Measurements from ENCODE around the gene CLCA2.

The CLCA2 gene

DNA sequence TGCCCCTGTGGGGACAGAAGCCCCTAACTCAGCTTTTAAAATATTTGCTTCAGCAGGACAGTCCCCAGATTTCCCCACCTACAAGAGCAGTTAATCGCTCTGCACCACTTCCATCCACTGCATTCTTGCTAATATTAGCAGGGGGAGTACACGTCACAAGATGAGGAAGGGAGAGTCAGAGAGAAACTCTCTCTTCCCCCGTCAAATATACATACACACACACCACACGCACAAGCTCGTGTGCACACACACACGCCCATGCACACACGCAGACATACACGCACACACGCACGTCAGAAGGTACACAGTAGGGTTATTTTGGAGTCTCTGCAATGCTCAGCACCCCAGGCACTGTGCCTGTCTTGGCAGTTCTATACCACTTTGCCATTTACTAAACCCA, 46.9 kb downstream of the CLCA2 start:
- TF ChIP-seq, protein P1, sequence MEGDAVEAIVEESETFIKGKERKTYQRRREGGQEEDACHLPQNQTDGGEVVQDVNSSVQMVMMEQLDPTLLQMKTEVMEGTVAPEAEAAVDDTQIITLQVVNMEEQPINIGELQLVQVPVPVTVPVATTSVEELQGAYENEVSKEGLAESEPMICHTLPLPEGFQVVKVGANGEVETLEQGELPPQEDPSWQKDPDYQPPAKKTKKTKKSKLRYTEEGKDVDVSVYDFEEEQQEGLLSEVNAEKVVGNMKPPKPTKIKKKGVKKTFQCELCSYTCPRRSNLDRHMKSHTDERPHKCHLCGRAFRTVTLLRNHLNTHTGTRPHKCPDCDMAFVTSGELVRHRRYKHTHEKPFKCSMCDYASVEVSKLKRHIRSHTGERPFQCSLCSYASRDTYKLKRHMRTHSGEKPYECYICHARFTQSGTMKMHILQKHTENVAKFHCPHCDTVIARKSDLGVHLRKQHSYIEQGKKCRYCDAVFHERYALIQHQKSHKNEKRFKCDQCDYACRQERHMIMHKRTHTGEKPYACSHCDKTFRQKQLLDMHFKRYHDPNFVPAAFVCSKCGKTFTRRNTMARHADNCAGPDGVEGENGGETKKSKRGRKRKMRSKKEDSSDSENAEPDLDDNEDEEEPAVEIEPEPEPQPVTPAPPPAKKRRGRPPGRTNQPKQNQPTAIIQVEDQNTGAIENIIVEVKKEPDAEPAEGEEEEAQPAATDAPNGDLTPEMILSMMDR (IDR thresholded peaks at IDR 0.05; ENCODE audit: low read depth, low read length, missing control alignments): no peak
- no peak overlapping the region for H3K4me3 ChIP-seq (ENCODE audit: low read depth, low read length)
- DNase-seq (ENCODE audit: low read depth): peak; percentile 8

DNA sequence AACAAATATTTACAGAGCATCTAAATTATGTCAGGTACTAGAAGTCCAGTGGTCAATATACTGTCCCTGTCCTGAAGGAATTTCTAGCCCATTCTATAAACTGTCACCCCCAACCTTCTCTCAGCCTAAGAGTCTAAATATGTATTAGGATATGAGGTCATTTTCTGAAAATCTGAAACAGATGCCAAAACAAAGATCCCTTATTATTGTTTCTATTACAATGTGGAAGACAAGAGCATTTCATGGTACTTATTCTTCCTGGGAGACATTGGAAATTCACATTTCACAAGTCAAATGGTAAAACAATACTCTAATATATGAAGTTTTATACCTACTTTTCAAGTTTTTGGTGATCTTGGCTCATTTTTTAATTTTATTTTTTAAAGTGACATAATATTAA, 47.3 kb downstream of the CLCA2 start:
- no peak for DNase-seq (ENCODE audit: low read depth)
- TF ChIP-seq, protein P1 (IDR thresholded peaks at IDR 0.05; ENCODE audit: low read depth, low read length, missing control alignments): no peak

DNA sequence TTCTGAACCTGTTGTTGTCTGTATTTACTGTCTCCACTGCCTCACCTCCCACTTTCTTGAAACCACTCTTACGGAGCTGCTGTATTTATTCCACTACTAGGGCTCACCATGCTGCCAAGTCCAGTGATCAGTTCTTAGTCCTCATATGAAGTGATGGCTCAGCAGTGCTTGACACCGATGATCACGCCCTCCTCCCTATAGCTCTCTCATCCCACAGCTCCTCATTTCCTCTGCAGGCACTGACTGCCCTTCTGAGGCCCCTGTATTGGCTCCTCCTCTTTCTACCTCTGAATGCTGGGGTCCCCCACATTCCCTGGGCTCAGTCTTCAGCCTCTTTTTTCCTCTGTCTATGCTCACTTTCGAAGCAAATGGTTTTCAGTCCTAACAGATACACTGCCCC, 48.2 kb downstream of the CLCA2 start:
- H3K4me3 ChIP-seq (ENCODE audit: low read depth, low read length): no peak overlapping the region
- TF ChIP-seq, protein P1 (IDR thresholded peaks at IDR 0.05; ENCODE audit: low read depth, low read length, missing control alignments): no peak
- DNase-seq (ENCODE audit: low read depth): no peak

More for the DNA sequence above, 47.3 kb downstream of the CLCA2 start:
- H3K4me3 ChIP-seq (ENCODE audit: low read depth, low read length): no peak overlapping the region

- DNase-seq (ENCODE audit: low read depth): no peak
- TF ChIP-seq, protein P1 (IDR thresholded peaks at IDR 0.05; ENCODE audit: low read depth, low read length, missing control alignments): no peak
- H3K4me3 ChIP-seq (ENCODE audit: low read depth, low read length): no peak overlapping the region
These were observed 48.8 kb downstream of the CLCA2 start for GRCh38 chr1:86472767-86473166.

GRCh38 chr1:86477256-86477655, 53.3 kb downstream of the CLCA2 start:
- H3K4me3 ChIP-seq (ENCODE audit: low read depth, low read length): no peak overlapping the region
- TF ChIP-seq, protein P1 (IDR thresholded peaks at IDR 0.05; ENCODE audit: low read depth, low read length, missing control alignments): no peak
- DNase-seq (ENCODE audit: low read depth): no peak

- TF ChIP-seq, protein P1 (IDR thresholded peaks at IDR 0.05; ENCODE audit: low read depth, low read length, missing control alignments): no peak
- DNase-seq (ENCODE audit: low read depth): no peak
- H3K4me3 ChIP-seq (ENCODE audit: low read depth, low read length): no peak overlapping the region
These were observed 53.7 kb downstream of the CLCA2 start for GRCh38 chr1:86477682-86478081.

GRCh38 chr1:86478416-86479156, 54.6 kb downstream of the CLCA2 start:
- TF ChIP-seq, protein P1 (IDR thresholded peaks at IDR 0.05; ENCODE audit: low read depth, low read length, missing control alignments): no peak
- DNase-seq (ENCODE audit: low read depth): no peak
- no peak overlapping the region for H3K4me3 ChIP-seq (ENCODE audit: low read depth, low read length)

Measured in GM12864 (cell line).